GM21447 (cell line): ENCODE data around the gene COL6A2.
"Not testable (repeated sequence)": the region's sequence is repeated elsewhere in the genome, so short reads cannot be mapped to it uniquely, and the experiment has no call there.

Source experiments
- ATAC-seq: cut with Tn5 transposase; IDR thresholded peaks from one replicate; pipeline ENCODE4 v1.9.1; 2021; ENCODE audit not compliant: unreplicated experiment

The COL6A2 gene

DNA sequence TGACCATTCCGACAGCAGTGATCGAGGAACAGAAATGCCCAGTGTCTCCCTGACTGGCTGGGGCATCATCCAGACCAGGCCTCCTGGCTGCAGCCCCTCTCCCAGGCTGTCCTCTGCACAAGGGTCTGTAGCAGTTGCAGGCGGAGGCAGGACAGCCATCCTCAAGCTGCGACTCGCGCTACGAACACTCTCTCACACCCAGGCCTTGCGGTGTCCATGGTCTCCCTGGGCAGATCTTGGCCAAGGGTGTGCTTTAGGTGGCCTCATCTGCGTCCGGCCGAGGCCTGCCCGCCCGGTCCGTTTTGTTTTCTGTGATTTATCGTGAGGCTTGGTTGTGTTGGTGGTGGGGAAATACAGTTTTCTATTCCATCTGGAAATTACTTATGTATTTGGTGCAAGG is 41.8 kb downstream of the COL6A2 start:
- ATAC-seq = no peak

DNA sequence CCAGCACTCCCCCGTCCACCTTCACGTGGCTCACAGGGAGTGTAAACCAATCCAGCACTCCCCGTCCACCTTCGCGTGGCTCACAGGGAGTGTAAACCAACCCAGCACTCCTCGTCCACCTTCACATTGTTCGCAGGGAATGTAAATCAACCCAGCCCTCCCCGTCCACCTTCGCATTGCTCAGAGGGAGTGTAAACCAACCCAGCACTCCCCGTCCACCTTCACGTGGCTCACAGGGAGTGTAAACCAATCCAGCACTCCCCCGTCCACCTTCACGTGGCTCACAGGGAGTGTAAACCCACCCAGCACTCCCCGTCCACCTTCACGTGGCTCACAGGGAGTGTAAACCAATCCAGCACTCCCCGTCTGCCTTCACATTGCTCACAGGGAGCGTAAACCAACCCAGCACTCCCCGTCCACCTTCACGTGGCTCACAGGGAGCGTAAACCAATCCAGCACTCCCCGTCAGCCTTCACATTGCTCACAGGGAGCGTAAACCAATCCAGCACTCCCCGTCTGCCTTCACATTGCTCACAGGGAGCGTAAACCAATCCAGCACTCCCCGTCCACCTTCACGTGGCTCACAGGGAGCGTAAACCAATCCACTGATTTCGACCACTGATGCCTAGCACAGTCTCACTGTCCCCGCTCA is 42.6 kb downstream of the COL6A2 start:
- ATAC-seq = not testable (repeated sequence)

DNA sequence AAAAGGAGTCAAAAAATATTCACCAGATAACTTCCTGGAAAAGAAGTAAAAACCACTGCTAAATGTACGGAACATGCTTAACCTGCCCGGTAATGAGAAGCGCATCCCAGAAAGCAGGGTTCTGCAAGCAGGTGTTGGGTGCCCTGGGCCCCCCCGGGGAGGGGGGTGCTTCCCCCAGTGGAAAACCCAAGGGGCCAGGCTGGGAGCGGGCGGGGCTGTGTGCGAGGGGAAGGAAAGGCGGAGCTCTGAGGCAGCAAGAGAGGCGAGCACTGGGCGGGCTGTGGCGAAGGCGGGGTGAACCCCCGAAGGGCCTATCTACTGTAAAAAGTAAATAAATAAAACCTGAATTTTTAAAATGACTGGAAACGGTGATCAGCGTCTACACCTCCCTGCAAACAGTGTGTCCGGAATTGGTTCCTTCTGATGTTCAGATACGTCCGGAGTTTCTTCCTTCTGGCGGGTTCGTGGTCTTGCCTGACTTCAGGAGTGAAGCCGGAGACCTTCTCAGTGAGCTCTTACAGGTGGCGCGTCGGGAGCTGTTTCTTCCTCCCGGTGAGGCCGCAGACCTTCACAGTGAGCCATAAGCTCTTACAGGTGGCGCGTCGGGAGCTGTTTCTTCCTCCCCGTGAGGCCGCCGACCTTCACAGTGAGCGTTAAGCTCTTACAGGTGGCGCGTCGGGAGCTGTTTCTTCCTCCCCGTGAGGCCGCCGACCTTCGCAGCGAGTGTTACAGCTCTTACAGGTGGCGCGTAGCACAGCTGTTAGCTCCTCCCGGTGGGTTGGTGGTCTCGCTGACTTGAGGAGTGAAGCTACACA is 44.1 kb downstream of the COL6A2 start:
- ATAC-seq = no peak

GRCh38 chr21:46142582-46143473 is 44.9 kb downstream of the COL6A2 start:
- no peak for ATAC-seq

DNA sequence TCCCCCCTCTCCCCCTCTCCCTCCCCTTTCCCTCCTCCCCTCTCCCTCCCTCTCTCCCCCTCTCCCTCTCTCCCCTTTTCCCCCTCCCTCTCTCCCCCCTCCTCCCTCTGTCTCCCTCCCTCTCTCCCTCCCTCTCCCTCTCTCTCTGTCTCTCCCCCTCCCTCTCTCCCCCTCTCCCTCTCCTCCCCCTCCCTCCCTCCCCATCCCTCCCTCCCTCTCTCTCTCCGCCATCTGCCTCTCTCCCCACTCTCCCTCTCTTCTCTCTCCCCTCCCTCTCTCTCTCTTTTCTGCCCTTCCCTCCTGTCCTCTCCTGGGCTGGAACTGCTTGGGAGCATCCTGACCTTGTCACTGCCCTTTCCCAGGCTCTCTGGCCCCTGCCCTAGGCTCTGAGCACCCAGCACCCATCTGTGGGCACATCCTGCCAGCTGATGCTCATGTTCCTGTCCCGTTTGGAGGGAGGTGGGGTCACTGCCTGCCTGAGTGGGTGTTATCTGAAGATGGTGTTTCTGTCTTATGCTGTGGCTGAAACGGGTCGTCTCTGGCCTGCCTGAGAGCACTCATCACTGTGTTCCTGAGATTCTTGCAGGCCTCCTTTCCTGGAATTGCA is 46.7 kb downstream of the COL6A2 start:
- no peak for ATAC-seq

DNA sequence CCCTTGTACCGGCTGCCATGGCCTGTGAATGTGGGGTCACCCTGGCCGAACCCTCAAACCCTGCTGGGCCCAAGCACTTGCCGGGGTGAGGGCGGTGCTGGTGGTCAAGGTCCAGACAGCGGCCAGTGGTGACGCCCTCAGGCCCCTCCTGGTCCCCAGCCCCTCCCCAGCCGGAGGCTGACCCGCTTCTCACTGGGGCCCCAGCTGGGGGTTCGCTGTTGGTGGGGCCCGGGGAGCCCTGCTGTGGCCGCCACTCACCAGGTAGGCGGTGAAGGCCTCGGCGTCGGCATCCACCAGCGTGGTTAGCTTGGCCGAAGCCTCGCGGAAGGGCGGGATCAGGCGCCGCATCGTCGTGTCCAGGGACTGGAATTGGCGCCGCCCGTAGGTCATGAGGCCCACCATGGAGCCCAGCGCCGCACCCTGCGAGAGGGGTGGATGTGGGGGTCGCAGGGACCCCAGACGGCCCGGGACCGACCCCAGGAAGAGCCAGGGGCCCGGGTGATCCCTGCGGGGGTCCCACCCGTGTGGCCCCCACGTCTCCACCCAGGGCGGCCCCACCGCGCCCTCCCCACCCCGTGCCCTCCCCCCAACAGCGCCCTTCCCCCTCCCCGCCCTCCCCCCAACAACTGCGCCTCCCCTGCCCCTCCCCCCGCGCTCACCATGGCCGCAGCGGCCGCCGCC is 47.4 kb downstream of the COL6A2 start:
- no peak for ATAC-seq

GRCh38 chr21:46145840-46146691 is 48.2 kb downstream of the COL6A2 start:
- ATAC-seq = no peak

- no peak for ATAC-seq
Measured at GRCh38 chr21:46146856-46147255, 48.9 kb downstream of the COL6A2 start.

DNA sequence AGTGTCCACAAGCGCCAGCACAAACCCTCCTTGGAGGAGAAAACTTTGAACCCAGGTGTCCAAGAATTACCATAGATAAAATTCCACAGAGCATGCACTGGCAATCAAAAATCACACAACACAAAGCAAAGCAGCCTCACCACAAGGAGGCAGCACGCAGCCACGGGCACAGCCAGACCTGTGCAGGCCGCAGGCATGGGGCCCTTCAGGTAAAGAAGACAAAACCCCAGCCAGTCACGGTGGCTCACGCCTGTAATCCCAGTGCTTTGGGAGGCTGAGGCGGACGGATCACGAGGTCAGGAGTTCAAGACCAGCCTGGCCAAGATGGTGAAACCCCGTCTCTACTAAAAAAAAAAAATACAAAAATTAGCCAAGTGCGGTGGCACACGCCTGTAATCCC is 49.5 kb downstream of the COL6A2 start:
- ATAC-seq = not testable (repeated sequence)

DNA sequence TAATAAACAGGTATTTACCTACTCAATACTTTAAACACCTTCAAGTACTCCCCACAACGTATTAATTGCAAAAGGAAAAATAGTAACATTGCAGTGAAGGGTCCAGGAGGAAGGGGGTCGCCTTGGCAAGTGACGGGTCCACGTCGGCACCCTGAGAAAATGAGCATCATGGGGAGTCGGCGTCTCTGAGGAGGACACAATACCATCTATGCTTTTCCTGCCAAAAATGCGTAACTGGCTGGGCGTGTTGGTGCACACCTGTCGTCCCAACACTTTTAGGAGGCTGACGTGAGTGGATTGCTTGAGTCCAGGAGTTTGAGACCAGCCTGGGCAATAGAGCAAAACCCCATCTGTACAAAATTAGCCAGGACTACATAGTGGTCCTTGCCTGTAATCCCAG is 50.2 kb downstream of the COL6A2 start:
- ATAC-seq = no peak

DNA sequence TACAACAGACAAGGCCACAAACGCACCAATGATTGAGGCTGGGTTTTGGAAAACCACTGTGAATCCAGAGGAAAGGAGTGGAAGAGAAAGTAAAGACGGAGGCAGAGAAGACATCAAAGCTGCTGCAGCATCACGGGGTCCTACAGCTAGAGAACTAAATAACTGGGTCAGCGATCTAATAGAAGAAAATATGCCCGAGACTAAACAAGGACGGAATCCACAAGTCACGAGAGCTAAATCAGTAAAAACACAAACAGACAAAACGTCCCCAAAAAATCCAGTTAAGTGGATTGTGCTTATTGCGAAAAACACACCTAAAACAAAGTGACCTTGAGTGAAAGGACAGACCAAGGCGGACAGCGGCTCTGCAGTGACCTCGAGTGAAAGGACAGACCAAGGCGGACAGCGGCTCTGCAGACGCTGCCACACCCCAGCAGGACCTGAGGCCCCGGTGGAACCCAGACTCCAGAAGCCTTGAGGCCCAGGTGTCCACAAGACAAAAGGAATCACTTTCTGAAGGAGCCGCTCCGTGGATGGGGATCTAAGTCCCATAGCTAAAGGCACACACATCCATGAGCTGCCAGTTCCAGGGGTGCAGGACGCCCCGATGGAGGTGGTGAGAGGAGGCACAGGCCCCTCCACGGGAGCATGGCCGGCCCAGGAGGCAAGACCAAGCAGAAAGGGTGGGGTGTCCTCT is 51.4 kb downstream of the COL6A2 start:
- no peak for ATAC-seq

DNA sequence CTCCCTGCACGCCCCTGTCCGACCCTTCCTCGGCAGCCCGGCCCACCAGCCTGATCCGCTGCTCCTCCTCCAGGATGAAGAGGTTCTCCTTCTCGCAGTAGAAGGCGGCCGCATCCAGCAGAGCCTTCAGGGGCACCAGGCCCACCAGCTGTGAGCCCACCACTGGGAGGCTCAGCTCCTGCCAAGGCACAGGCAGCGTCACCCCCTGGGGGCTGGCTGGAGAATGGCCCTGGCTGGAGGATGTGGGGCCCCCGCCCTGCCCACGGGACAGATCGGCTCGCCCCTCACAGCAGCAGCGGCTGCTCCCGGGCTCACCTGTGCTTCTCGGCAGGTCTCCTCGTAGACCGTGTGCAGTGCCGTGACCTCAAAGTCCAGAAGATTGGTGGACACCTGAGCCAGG is 52.2 kb downstream of the COL6A2 start:
- no peak for ATAC-seq

DNA sequence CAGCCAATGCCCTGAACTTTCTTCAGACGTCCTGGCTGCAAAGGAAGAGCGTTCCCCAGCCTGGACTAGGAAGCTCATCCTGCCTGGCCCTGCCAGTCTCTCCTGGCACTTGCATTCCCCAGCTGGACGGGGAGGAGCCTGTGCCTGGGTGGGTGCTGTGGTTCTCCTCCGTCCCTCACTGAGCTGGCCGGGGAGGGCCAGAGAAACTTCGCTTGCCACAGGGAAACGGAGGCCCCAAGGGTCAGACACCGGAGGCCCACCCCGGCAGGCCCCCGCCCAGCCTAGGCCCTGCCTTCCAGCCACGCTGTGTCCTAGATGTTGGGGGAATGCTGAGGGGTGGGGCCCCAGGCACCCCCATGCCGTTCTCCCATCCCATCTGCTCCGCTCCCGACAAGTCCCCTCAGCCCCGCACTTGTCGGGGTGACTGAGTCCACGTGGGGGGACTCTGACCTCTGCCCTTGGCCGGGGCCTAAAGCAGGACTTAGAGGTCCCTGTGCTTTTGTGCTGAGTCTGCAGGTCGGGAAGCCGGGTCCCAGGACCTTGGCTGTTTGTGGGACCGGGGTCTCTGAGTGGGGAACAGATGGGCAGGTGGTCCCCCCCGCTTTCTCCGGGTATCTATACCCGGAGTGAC is 52.7 kb downstream of the COL6A2 start:
- no peak for ATAC-seq

GRCh38 chr21:46151261-46151988 is 53.5 kb downstream of the COL6A2 start:
- no peak for ATAC-seq

GRCh38 chr21:46151989-46152926 is 54.3 kb downstream of the COL6A2 start:
- ATAC-seq = no peak

- no peak for ATAC-seq
Measured at GRCh38 chr21:46152927-46153246, 55.0 kb downstream of the COL6A2 start.
